A673 (cell line): ENCODE data around the gene RBFOX2. TPM values are rescaled to one million over a fixed set of nuclear protein-coding genes. Genes with fewer than 3 reads are reported as not detected.

Experiments
- BruUV-seq: library from RNA; stranded (reverse); fragments of 400-500 nt; replicated peaks from 2 replicates; lab custom pipeline; 2021; lab: Mats Ljungman, UMichigan
- CTCF ChIA-PET: fragments of 300-600 bp; sonication (Branson Sonifier 250); formaldehyde crosslinking; loops from one replicate; lab custom pipeline; 2022; ENCODE audit warnings: antibody characterized with exemption; lab: Charles Lee
- POLR2A ChIA-PET: fragments of 300-600 bp; sonication (Branson Sonifier 250); formaldehyde crosslinking; loops from one replicate; lab custom pipeline; 2022; ENCODE audit warnings: antibody characterized with exemption; ENCODE audit not compliant: low non-redundant PET; lab: Charles Lee
- DNase-seq: peaks from one replicate; pipeline ENCODE4 v3.0.0-alpha.2; 2015; ENCODE audit warnings: low spot score
- H3K27ac ChIP-seq: fragments of 200-600 bp; sonication (generic); 2 replicates; pipeline ENCODE4 v1.5.1; 2016; ENCODE audit warnings: mixed run types, low read depth, mild to moderate bottlenecking, mixed read lengths, antibody characterized with exemption, low read length; ENCODE audit not compliant: poor library complexity, severe bottlenecking
- H3K27me3 ChIP-seq: fragments of 200-600 bp; sonication (generic); replicated peaks from 2 replicates; pipeline ENCODE4 v1.6.1; 2017; ENCODE audit warnings: mixed run types, low read depth, mild to moderate bottlenecking, mixed read lengths, antibody characterized with exemption, low read length; ENCODE audit not compliant: insufficient read depth, poor library complexity
- H3K36me3 ChIP-seq: fragments of 200-600 bp; sonication (generic); 2 replicates; pipeline ENCODE4 v1.6.1; 2016; ENCODE audit warnings: mixed run types, mild to moderate bottlenecking, mixed read lengths, antibody characterized with exemption, low read length; ENCODE audit not compliant: insufficient read depth, poor library complexity, severe bottlenecking
- H3K4me1 ChIP-seq: fragments of 200-600 bp; sonication (generic); 2 replicates; pipeline ENCODE4 v1.6.1; 2017; ENCODE audit warnings: mixed run types, mild to moderate bottlenecking, mixed read lengths, antibody characterized with exemption, low read length; ENCODE audit not compliant: insufficient read depth, poor library complexity, severe bottlenecking
- H3K4me3 ChIP-seq: fragments of 200-600 bp; sonication (generic); 2 replicates; pipeline ENCODE4 v1.5.1; 2016; ENCODE audit warnings: low read depth, mixed run types, mild to moderate bottlenecking, mixed read lengths, low read length; ENCODE audit not compliant: poor library complexity, severe bottlenecking
- H3K9me3 ChIP-seq: fragments of 200-600 bp; sonication (generic); 2 replicates; pipeline ENCODE4 v1.6.1; 2016; ENCODE audit warnings: mixed run types, low read depth, mild to moderate bottlenecking, mixed read lengths, antibody characterized with exemption, low read length; ENCODE audit not compliant: poor library complexity, severe bottlenecking
- EZH2 ChIP-seq: fragments of 200-600 bp; sonication (generic); IDR thresholded peaks from 2 replicates; pipeline ENCODE4 v1.6.1; 2017; ENCODE audit warnings: borderline replicate concordance, low read depth, mild to moderate bottlenecking, mixed read lengths, antibody characterized with exemption, low read length; ENCODE audit not compliant: poor library complexity, severe bottlenecking
- intact Hi-C: fragments of 100-400 bp; cut with micrococcal nuclease; formaldehyde crosslinking; loops from one replicate; pipeline ENCODE4 v1.10.0; 2022; ENCODE audit not compliant: unreplicated experiment
- total RNA-seq: library from RNA; stranded (reverse); gene quantifications from 2 replicates; pipeline ENCODE4 v1.2.3, GENCODE V29; 2021
- TF ChIP-seq, protein P1 (sequence below): fragments of 300-800, 200-600 bp; sonication (generic); conservative IDR thresholded peaks from 2 replicates; pipeline ENCODE4 v1.5.1; 2017; ENCODE audit warnings: low read depth, mild to moderate bottlenecking, antibody characterized with exemption, low read length, moderate library complexity, mixed read lengths

The RBFOX2 gene
- total RNA-seq, 1 experiment from 2014 or later = 142 TPM

DNA sequence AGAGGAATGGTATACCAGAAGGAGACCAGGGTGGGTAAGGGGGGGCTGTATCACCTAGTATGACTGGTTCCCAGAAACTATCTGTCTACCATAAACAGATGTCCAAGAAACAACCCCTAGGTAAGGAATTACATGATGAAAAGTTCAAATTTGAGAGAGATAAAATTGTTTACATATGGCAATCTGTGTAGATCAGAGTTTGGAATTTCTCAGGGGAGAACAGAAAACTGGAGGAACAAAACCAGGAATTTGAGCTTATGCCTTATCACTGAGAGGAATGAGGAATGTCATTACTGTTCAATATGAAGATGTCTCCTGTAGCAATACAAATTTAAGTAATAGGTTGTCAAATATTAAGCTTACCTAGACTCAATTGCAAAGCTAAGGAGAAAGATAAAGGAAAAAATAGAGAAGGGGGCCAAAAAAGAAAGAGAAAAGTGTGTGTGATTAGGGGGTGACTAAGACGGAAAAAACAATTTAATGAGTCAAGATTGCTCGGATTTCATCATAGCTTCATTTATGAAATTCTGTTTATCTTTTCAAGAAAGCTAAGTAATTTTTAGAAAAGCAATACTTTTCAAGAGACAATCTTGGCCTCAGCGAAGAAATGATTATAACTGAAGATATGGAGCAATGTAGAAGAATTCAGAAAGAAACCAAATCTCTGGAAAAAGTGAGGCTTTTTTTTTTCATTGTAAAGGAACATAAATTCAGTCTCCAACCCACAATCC is 193.2 kb downstream of the RBFOX2 start:
- no peak for DNase-seq
- Histone ChIP-seq H3K36me3 (no peaks in the 10 kb centered on the region), H3K9me3 (no peaks in the 10 kb centered on the region), H3K27me3 (no peaks in the 10 kb centered on the region), H3K4me3 (peak overlapping the region; percentile 60), H3K27ac (peak overlapping the region; percentile 80), H3K4me1 (peaks cover 42% of the 10 kb centered on the region)
- CTCF ChIA-PET = no interaction called here
- no TSS peak for BruUV-seq
- POLR2A ChIA-PET = interaction anchor here (0.7 kb wide), 1 partner anchor 122 kb away, joined by 6 read pairs; no protein-coding TSS in a partner anchor
- intact Hi-C loops = loop anchor here (5.0 kb wide), 2 partner anchors 58 to 208 kb away; no protein-coding TSS in a partner anchor
- TF ChIP-seq EZH2 = no peak
- TF ChIP-seq, protein P1, sequence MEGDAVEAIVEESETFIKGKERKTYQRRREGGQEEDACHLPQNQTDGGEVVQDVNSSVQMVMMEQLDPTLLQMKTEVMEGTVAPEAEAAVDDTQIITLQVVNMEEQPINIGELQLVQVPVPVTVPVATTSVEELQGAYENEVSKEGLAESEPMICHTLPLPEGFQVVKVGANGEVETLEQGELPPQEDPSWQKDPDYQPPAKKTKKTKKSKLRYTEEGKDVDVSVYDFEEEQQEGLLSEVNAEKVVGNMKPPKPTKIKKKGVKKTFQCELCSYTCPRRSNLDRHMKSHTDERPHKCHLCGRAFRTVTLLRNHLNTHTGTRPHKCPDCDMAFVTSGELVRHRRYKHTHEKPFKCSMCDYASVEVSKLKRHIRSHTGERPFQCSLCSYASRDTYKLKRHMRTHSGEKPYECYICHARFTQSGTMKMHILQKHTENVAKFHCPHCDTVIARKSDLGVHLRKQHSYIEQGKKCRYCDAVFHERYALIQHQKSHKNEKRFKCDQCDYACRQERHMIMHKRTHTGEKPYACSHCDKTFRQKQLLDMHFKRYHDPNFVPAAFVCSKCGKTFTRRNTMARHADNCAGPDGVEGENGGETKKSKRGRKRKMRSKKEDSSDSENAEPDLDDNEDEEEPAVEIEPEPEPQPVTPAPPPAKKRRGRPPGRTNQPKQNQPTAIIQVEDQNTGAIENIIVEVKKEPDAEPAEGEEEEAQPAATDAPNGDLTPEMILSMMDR = no peak

DNA sequence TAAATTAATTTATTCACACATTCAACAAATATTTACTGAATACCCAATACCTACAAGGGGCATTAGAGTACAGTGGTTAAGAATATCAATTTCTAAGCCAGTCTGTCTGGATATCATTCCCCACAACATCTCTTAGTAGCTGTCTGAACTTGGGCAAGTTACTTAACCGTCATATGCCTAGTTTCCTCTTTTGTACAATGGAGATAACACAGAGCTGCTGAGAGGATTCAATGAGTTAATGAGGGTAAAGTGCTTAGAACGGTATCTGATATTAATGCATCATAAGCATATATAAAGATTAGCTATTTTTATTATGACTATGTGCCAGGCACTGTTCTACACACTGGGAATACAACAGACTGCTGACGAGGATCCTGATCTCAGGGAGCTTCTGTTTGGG is 194.6 kb downstream of the RBFOX2 start:
- H3K4me1 ChIP-seq = peaks cover 37% of the 10 kb centered on the region
- H3K27ac ChIP-seq = no peak overlapping the region
- H3K27me3 ChIP-seq = no peaks in the 10 kb centered on the region
- H3K4me3 ChIP-seq = peak overlapping the region; percentile 60
- intact Hi-C loops = no loop called here
- POLR2A ChIA-PET = no interaction called here
- no peaks in the 10 kb centered on the region for H3K9me3 ChIP-seq
- H3K36me3 ChIP-seq = no peaks in the 10 kb centered on the region
- DNase-seq = no peak
- TF ChIP-seq, protein P1 = no peak
- TF ChIP-seq EZH2 = no peak
- CTCF ChIA-PET = no interaction called here
- BruUV-seq = no TSS peak

DNA sequence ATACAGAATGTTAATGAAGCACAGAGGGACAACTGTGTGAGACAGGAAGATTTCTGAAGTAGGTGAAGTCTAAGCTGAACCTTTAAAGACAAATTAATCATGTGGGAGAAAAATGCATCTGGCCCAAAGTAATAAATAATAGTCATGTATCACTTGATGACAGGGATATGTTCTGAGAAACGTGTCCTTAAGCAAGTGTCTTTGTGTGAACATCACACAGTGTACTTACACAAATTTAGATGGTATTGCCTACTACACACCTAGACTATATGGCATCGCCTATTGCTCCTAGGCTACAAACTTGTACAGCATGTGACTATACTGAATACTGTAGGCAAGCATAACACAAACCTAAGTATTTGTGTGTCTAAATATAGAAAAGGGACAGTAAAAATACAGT is 198.3 kb downstream of the RBFOX2 start:
- POLR2A ChIA-PET = no interaction called here
- CTCF ChIA-PET = no interaction called here

More for the DNA sequence above, 198.3 kb downstream of the RBFOX2 start:
- Histone ChIP-seq H3K4me1 (peaks cover 33% of the 10 kb centered on the region), H3K4me3 (no peak overlapping the region), H3K27ac (peak overlapping the region; percentile 20), H3K27me3 (no peaks in the 10 kb centered on the region), H3K36me3 (no peaks in the 10 kb centered on the region), H3K9me3 (no peaks in the 10 kb centered on the region)
- no peak for DNase-seq
- TF ChIP-seq EZH2 = no peak
- TF ChIP-seq, protein P1 = no peak
- intact Hi-C loops = no loop called here
- no TSS peak for BruUV-seq
